SH-SY5Y (cell line): ENCODE measurements around the gene STAT5B.

Source experiments
- GATA2 ChIP-seq: IDR thresholded peaks from 2 replicates; pipeline ENCODE4 v1.6.1; 2011; ENCODE audit warnings: mild to moderate bottlenecking, low read depth, low read length
- GATA3 ChIP-seq: IDR thresholded peaks from 2 replicates; pipeline ENCODE4 v1.6.1; 2011; ENCODE audit warnings: low read depth, mild to moderate bottlenecking, low read length, moderate library complexity

Gene STAT5B

DNA sequence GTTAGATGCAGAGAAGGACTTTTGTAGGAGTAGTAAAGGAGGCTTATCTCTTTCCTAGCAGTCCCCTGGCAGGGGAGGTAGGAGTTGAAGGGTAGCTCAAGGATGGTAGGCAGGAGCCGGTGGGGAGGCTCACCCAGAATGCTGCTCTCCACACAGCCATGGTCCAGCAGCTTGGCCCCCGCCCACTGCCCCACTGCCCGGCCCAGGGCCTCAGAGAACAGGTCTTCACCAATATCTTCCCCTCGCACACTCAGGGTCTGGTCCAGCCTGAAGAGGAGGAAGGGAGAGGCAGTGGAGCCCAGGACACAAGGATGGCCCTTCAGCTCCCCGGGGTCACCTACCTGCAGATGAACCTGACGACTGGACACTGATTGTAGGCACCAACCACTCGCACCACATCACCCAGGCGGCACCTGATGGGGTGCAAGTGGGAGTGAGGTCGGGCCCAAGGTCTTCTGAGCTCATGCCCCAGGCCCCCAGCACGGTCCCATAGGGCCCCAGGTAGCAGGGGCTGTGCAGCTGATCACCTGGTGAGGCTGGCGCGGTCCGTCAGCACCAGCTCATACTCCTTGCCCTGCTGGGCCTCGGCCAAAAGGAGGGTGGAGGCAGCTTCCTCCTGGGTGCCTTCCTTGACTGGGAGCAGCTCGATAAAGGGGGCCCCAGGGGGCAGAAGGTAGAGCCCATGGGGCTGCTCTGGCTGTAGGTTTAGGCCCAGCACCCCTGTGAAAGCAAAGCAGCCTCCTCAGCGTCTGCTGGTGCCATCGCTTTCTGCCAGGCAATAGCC, 85.5 kb downstream of the STAT5B start:
- no peak for TF ChIP-seq GATA3

- no peak for TF ChIP-seq GATA2
Observed at GRCh38 chr17:42189651-42189965, 86.6 kb downstream of the STAT5B start.

DNA sequence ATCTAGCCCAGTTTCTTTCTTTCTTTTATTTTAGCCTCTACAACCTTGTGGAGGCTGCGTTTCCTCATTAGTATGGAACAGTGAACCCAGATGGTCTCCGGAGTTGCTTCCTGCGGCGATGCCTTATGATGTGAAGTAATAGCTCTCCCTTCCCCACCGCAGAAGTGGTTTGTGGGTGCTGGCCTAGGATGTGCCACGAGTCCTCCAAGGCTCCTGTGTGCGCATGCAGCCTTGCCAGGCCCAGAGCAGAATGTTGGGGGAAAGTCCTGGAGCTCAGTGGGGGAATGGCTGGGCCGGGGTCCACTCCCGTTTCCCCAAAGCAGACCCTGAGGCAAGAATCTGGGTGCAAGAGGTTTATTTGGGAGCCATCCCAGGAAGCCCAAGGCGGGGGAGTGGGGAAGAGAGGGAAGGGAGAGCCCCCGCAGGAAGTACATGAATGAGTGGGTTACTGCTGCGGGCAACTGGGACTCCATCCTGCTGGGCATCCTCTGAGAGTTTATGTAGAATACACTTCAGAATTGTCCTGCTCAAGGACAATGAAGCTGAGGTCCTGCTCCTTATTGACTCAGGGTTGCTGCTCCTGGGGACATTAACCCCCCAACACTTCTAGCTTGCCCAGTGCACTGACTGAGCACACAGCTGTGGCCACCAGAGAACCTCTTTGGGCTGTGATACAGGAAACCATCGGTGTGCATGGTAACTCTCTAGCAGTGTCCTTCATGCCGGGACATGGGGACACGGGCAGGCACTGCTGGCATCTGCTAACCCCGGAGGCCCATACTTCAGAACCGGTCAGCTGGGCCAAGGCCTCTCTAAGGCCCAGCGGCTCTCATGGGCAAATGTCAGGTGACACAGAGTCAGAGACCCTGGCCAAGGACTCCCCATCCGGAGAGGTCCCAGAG, 87.2 kb downstream of the STAT5B start:
- TF ChIP-seq GATA2 (no peak), GATA3 (no peak)

GRCh38 chr17:42187833-42188232, 88.4 kb downstream of the STAT5B start:
- no peak for TF ChIP-seq GATA2
- TF ChIP-seq GATA3 = no peak

- TF ChIP-seq GATA3 = no peak
- TF ChIP-seq GATA2 = no peak
Observed at GRCh38 chr17:42185621-42185930, 90.6 kb downstream of the STAT5B start.

DNA sequence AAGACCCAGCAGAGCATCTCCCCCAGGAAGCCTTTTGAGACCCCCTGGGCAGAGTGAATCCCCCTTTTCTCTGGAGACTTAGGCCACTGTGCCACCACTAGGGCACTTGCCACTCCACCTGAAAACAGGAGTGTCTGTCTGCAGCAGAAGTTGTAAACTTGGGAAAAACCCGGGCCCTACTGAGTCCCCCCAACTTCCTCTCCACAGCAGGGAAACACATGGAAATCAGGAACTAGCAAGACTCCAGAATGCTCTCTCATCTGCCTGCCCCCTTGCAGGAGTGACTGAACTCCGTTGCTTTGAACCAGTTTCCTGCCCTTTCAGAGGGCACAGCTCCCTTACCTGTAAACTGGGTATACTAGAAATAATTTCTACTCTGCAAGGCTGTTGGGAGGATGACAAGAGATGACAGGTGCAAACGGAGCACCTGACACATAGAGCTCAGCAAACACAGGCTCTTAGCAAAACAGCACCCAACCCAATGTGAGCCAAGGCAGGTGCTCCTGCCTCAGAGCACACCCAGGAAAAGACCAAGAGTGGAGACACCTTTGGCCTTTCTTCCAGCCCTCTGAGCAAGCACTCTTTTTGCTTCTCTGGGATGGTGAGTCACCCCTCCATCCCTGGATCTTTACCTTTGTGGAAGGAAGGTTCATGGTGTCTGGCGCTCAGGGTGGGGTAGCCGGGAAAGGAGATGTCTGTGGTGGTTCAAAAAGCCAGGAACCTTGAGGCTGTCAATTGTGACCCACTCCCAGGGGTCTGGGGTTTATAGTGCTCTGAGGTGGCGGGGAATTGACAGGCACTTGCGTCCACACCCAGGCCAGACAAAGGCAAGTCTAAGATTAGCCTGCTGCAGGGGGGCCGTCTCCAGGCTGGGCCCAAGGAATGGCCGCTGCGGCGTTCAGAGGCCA, 91.2 kb downstream of the STAT5B start, which contains the start of gene HCRT:
Gene HCRT (minus strand): TSS at position 740 of the 908 bp plus-strand sequence. CDS start 87 bp downstream, at position 653.
- no peak for TF ChIP-seq GATA3
- no peak for TF ChIP-seq GATA2

GRCh38 chr17:42183741-42184711, 92.2 kb downstream of the STAT5B start:
- TF ChIP-seq GATA3 (no peak), GATA2 (no peak)

DNA sequence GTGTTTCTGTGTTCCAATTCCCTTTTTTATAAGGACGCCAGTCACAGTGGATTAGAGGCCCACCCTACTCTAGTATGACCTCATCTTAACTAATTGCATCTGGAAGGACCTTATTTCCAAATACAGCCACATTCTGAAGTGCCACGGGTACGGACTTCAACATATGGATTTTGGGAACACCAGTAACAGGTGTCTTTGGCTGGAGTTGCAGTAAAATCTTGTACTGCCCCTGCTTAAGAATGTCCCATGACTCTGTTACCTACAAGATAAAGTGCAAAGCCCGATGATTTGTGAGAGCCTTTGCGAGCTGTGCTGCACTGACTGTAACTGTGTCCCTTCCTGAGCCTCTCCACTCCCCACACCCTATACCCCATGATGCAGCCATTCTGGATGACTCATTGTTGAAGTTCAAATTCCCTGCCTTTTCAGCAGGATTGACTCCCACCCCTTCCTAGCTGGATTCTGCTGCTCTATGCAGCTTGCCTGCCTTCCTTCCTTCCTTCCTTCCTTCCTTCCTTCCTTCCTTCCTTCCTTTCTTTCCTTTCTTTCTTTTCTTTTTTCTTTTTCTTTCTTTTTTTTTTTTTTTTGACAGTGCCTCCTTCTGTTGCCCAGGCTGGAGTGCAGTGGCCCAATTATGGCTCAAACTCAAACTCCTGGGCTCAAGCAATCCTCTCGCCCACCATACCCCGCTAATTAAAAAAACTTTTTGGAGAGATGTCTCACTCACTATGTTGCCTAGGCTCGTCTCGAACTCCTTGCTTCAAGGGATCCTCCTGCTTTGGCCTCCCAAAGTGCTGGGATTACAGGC, 93.1 kb downstream of the STAT5B start:
- no peak for TF ChIP-seq GATA3
- TF ChIP-seq GATA2 = no peak

DNA sequence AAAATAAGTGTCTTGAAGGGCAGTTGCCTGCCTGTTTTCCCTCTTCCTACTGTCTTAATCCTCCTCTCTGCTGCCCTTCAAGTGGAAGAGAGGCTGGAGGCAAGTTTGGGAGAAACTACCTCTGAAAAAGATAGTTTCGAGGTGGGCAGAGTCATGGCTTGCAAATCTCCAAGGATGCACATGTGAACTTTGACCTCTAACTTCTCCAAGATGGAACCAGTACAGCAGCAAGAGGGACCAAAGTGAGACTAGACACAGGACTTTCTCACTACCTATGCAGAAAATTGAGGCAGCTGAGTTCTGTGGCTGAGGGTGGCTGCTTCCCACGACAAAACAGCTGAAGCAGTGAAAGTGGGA, 94.4 kb downstream of the STAT5B start:
- no peak for TF ChIP-seq GATA2
- TF ChIP-seq GATA3 = no peak

GRCh38 chr17:42180922-42181850, 95.0 kb downstream of the STAT5B start, which contains the start of gene KCNH4:
TSS of gene KCNH4 (minus strand) at chr17:42181142. CDS start at chr17:42180945, 197 bp downstream.
- TF ChIP-seq GATA2 (no peak), GATA3 (no peak)

DNA sequence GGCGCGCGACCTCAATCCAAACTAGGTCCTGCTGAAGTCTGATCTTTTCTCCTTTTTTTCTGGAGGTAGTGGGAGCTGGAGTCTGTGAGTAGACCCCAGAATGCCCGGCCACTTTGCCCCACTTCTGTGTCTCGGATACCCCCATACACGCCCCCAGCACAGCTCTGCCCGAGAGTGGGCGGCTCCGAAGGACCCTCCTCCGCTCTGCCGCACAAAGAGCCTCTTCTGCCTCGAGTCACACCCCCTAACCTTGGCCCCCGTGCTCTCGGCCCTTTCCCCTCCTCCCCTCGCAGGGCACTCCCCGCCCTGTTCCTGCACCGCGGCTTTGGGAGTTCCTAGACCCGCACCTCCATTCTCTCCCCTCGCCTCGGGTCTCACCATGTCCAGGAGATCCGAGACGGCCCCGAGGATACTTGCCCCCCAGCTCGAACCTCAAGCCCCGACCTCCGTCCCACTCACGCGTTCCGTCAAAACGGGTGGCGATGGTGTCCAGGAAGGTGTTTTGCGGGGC, 95.7 kb downstream of the STAT5B start:
- TF ChIP-seq GATA2 (no peak), GATA3 (no peak)
